ENCODE measurements around the gene NAGPA.

GRCh38 chr16:4989391-4990006, 44.2 kb downstream of the NAGPA start:
- TF ChIP-seq POLR2AphosphoS5 (IDR thresholded peaks at IDR 0.05; ENCODE audit: low read depth, low read length) (no peak), TAF1 (IDR thresholded peaks at IDR 0.05; ENCODE audit: borderline replicate concordance, insufficient read depth, low read length) (no peak), FOXP2 (optimal IDR thresholded peaks at IDR 0.05; ENCODE audit: borderline replicate concordance, extremely low read depth, extremely low read length, insufficient read depth) (no peak), SIN3A (IDR thresholded peaks at IDR 0.05; ENCODE audit: borderline replicate concordance, insufficient read depth, low read length) (no peak), REST (IDR thresholded peaks at IDR 0.05; ENCODE audit: insufficient read depth in 1 of 2, low read depth in 2 of 2, low read length in 2 of 2) (no peak)
